ENCODE measurements around the gene COL6A6.
"Not testable (repeated sequence)": the region's sequence is repeated elsewhere in the genome, so short reads cannot be mapped to it uniquely, and the experiment has no call there.

Gene COL6A6

GRCh38 chr3:130533247-130533646 lies 16.3 kb downstream of the COL6A6 start:
- DNase-seq: no peak

GRCh38 chr3:130537673-130538304 lies 20.8 kb downstream of the COL6A6 start:
- DNase-seq: no peak

GRCh38 chr3:130539005-130539404 lies 22.0 kb downstream of the COL6A6 start:
- DNase-seq: peak; percentile 72

DNA sequence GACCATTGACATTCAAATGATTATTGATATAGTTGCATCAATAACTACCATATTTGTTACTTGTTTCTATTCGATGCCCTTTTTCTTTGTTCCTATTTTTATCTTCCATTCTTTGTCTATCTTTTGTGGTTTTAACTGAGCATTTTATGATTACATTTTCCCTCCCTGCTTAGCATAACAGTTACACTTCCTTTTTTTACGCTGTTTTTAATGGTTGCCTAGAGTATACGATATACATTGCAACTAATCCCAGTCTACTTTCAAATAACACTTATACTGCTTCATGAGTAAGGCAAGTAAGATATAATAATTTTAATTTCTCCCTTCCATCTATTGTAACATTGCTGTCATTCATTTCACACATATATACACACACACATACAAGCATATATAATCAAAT lies 26.3 kb downstream of the COL6A6 start:
- DNase-seq: no peak

DNA sequence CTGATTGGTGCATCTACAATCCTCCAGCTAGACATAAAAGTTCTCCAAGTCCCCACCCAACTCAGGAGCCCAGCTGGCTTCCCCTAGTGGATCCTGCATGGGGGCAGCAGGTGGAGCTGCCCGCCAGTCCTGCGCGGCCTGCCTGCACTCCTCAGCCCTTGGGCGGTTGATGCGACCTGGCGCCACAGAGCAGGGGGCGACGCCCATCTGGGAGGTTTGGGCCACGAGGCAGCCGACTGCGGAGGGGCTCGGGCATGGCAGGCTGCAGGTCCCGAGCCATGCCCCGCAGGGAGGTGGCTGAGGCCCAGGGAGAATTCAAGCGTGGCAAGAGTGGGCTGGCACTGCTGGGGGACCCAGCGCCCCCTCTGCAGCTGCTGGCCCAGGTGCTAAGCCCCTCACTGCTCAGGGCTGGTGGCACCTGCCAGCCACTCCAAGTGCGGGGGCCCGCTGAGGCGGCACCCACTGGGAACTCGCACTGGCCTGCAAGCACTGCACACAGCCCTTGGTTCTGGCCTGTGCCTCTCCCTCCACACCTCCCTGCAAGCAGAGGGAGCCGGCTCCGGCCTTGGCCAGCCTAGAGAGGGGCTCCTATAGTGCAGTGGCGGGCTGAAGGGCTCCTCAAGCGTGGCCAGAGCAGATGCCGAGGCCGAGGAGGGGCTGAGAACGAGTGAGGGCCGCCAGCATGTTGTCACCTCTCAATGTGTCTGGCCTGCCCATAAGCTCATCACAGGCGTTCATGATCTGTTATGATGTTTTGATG lies 30.1 kb downstream of the COL6A6 start:
- no peak for DNase-seq

GRCh38 chr3:130547680-130548065 lies 30.7 kb downstream of the COL6A6 start:
- not testable (repeated sequence) for DNase-seq

DNA sequence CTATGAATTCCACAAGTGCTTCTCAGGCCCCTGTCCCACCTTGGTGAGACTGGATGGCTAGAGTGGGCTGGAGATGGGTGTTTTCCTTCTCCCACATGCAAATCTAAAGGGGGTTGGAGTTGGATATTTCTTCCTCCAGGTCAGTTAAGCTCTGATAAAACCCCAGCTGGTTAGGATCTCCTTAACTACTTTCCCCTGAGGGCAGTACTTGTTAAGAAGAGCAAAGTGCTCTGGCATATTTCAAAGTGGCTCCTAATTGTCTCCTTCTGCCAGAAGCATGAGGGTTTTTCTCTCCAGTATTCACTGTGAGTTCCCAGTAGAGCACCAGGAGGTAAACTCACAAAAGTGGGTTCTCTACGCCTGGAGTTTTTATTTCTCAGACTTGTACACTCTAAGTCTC lies 31.4 kb downstream of the COL6A6 start:
- no peak for DNase-seq

- no peak for DNase-seq
Observed at GRCh38 chr3:130557336-130558035, 40.5 kb downstream of the COL6A6 start.

GRCh38 chr3:130558366-130558765 lies 41.4 kb downstream of the COL6A6 start:
- no peak for DNase-seq

GRCh38 chr3:130565224-130565623 lies 48.2 kb downstream of the COL6A6 start:
- DNase-seq: no peak
